GM10266 (cell line): Measurements from ENCODE around the gene CLSTN3.

Experiments
- DNase-seq: peaks from one replicate; pipeline ENCODE4 v3.0.0; 2012; ENCODE audit errors: extremely low spot score
- TF ChIP-seq, protein P1 (sequence below): IDR thresholded peaks from 2 replicates; pipeline ENCODE4 v1.5.1; 2012; ENCODE audit warnings: mild to moderate bottlenecking, low read depth; ENCODE audit not compliant: control insufficient read depth, insufficient read depth; ENCODE audit errors: missing control alignments

CLSTN3 gene

DNA sequence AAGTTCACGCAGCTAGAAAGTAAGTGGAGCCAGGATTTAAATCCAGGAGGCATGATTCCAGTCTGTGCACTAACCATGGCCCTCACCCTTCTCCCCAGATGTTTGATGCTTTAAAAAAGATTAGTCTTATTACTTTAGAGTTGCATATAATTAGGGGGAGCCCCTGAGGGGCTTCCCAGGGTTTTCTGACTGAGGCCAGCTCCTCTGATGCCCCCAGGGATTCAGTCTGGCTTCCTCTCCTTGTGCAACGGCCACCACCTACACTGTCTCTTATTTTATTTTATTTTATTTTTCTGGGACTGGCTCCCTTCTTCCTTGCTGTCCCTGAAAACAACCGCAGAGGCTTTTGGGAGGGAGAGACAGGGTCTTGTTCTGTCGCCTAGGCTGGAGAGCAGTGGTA, 22.6 kb downstream of the CLSTN3 start:
- no peak for DNase-seq
- TF ChIP-seq, protein P1, sequence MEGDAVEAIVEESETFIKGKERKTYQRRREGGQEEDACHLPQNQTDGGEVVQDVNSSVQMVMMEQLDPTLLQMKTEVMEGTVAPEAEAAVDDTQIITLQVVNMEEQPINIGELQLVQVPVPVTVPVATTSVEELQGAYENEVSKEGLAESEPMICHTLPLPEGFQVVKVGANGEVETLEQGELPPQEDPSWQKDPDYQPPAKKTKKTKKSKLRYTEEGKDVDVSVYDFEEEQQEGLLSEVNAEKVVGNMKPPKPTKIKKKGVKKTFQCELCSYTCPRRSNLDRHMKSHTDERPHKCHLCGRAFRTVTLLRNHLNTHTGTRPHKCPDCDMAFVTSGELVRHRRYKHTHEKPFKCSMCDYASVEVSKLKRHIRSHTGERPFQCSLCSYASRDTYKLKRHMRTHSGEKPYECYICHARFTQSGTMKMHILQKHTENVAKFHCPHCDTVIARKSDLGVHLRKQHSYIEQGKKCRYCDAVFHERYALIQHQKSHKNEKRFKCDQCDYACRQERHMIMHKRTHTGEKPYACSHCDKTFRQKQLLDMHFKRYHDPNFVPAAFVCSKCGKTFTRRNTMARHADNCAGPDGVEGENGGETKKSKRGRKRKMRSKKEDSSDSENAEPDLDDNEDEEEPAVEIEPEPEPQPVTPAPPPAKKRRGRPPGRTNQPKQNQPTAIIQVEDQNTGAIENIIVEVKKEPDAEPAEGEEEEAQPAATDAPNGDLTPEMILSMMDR, result no peak

DNA sequence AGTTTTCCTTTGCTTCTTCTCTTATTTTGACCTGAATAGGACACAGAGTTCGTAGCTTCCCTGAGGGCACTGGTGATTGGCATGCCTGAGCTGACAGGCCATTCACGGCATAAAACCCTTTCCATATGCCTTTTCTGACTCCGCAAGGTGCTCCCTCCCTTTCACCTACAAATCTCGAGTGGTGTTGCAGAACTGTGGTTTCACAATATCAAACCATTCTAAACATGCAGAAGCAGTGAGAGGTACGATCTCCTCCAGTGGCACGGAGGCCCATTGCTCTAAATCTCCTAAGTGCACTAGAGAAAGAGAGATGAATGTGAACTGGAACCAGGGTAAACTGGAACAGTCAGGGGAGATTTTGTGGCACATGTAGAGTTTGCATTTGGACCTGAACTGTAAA, 23.9 kb downstream of the CLSTN3 start:
- DNase-seq, result no peak

DNA sequence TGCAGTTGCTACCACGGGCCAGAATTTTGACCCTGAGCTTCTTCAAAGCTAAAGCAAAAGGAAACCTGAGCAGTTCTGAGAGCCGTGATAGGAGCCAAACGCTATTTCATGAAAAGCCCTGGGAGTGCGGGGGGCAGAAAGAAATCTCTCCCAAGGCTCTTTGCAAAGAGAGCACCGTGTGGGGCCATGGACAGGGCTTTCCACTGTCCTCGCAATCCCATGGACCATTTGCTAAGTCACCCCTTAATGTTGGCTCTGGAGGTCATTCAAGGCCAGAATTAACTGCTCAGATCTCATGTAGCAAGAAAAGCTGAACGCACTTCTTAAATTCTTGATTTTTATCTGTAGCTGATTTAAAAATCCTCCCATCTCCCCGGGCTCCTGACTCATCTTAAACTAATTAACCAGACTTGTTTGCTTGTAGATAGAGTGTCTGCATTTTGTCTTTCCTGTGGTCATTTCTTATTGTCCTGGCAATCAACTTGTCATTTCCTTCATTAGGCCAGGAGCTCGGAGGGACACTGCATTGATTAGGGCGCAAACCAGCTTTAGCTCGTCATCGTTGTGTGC, 24.8 kb downstream of the CLSTN3 start:
- TF ChIP-seq, protein P1, result no peak
- no peak for DNase-seq

More for the DNA sequence above, 23.9 kb downstream of the CLSTN3 start:
- TF ChIP-seq, protein P1, result no peak

DNA sequence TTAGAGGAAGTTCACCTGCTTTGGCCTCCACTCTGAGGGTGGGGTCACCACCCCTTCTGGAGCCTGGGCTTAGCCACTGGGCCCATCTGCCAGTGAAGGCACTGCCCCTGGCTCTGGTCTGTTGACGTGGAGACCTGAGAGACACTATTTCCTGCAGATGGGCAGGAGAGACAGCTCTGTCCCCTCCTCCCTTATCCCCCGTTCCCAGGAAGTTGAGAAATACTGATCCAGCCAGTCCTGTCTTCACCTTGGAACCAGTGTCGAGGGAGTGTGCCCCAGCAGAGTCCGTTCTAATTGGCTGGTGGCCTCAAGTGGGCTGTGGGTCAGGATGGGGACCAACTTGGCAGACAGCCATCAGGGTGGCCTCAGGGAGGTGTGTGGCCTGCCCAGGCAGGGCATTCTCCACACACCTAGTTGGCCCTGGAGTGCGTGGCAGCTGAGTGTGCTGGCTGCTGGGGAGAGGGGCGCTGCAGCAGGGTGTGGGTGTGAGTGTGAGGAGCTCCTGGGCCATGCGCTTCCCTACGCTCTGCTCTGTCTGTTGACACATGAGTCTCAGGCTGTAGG, 25.4 kb downstream of the CLSTN3 start:
- TF ChIP-seq, protein P1, result no peak
- no peak for DNase-seq

GRCh38 chr12:7156259-7157197, 26.4 kb downstream of the CLSTN3 start:
- DNase-seq, result no peak
- TF ChIP-seq, protein P1, result no peak

DNA sequence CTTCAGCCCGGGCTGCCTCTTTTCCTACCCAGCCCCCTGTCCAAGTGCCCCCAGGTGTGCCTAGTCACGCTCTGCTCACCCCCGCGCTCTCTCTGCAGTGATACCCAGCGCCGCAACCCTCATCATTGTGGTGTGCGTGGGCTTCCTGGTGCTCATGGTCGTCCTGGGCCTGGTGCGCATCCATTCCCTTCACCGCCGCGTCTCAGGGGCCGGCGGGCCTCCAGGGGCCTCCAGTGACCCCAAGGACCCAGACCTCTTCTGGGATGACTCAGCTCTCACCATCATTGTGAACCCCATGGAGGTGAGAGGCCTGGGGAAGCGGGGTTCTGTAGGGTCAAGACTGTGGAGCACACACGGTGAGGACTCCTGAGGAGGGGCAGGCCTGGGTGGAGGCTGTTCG, 27.2 kb downstream of the CLSTN3 start:
- TF ChIP-seq, protein P1, result no peak

More for the DNA sequence above, 27.2 kb downstream of the CLSTN3 start:
- DNase-seq, result no peak
